H1 (cell line): ENCODE data around the gene ZDHHC24. TPM values are rescaled to one million over a fixed set of nuclear protein-coding genes. Genes with fewer than 3 reads are reported as not detected.

Experiments
- CTCF ChIA-PET: fragments of 300-600 bp; sonication (Branson Sonifier 250); formaldehyde crosslinking; loops from one replicate; lab custom pipeline; 2021; ENCODE audit not compliant: partially characterized antibody; lab: Charles Lee
- POLR2A ChIA-PET: fragments of 300-600 bp; sonication (Branson Sonifier 250); formaldehyde crosslinking; loops from one replicate; lab custom pipeline; 2021; ENCODE audit warnings: inconsistent platforms; ENCODE audit not compliant: partially characterized antibody; lab: Charles Lee
- DNase-seq, 2 experiments: peaks; one replicate each; pipeline versions ENCODE4 v3.0.0 to v3.0.0-alpha.2; 2010 to 2022; ENCODE audit warnings: low spot score in 2 of 2, low read depth in 1 of 2, mixed read lengths in 1 of 2
- FAIRE-seq: peaks from 2 replicates; lab custom pipeline; 2011; peaks lifted over from hg19 to GRCh38; lab: Jason Lieb, UNC
- H2AFZ ChIP-seq: 2 replicates; pipeline ENCODE4 v1.8.1; 2012; ENCODE audit warnings: low read length, inconsistent platforms
- H2AK5ac ChIP-seq: 2 replicates; pipeline ENCODE4 v1.6.1; 2013; ENCODE audit warnings: low read depth, low read length
- H2BK120ac ChIP-seq: replicated peaks from 2 replicates; pipeline ENCODE3; 2013; ENCODE audit warnings: low read depth, low read length, inconsistent platforms
- H2BK12ac ChIP-seq: 2 replicates; pipeline ENCODE4 v1.6.1; 2013; ENCODE audit warnings: low read depth, low read length
- H2BK15ac ChIP-seq: 2 replicates; pipeline ENCODE4 v1.6.1; 2013; ENCODE audit warnings: low read length
- H2BK20ac ChIP-seq: 2 replicates; pipeline ENCODE4 v1.6.1; 2013; ENCODE audit warnings: low read length
- H2BK5ac ChIP-seq: 2 replicates; pipeline ENCODE4 v1.6.1; 2013; ENCODE audit warnings: low read depth, low read length
- H3K14ac ChIP-seq: 2 replicates; pipeline ENCODE4 v1.6.1; 2013; ENCODE audit warnings: inconsistent platforms; ENCODE audit not compliant: insufficient read length
- H3K18ac ChIP-seq: 2 replicates; pipeline ENCODE4 v1.6.1; 2013; ENCODE audit warnings: low read length; ENCODE audit errors: extremely low read depth
- H3K23ac ChIP-seq: 2 replicates; pipeline ENCODE4 v1.6.1; 2013; ENCODE audit warnings: inconsistent platforms; ENCODE audit not compliant: insufficient read length
- H3K23me2 ChIP-seq: 2 replicates; pipeline ENCODE4 v1.6.1; 2013; ENCODE audit warnings: low read depth, low read length
- H3K27ac ChIP-seq: 2 replicates; pipeline ENCODE4 v1.6.1; 2011; ENCODE audit warnings: low read depth, low read length, inconsistent platforms
- H3K27me3 ChIP-seq, 4 experiments: replicated peaks in 1 of 4; 1 replicate in 1 of 4; 2 replicates in 3 of 4; pipeline versions ENCODE4 v1.6.1 to v1.8.1; 2011 to 2013; ENCODE audit warnings: low read length in 3 of 4, mild to moderate bottlenecking in 3 of 4, inconsistent platforms in 2 of 4, mixed read lengths in 2 of 4, moderate library complexity in 1 of 4; ENCODE audit not compliant: control insufficient read depth in 3 of 4, insufficient read depth in 3 of 4; ENCODE audit errors: extremely low read depth in 1 of 4
- H3K36me3 ChIP-seq, 4 experiments: 2 replicates each; pipeline versions ENCODE4 v1.6.1 to v1.8.1; 2011 to 2013; ENCODE audit warnings: mild to moderate bottlenecking in 4 of 4, low read length in 3 of 4, moderate library complexity in 2 of 4, control low read depth in 1 of 4, inconsistent platforms in 1 of 4; ENCODE audit not compliant: insufficient read depth in 4 of 4, control insufficient read depth in 2 of 4
- H3K4ac ChIP-seq: replicated peaks from 2 replicates; pipeline ENCODE3; 2013; ENCODE audit warnings: low read length, low read depth, mixed read lengths, inconsistent platforms; ENCODE audit not compliant: insufficient read length
- H3K4me1 ChIP-seq, 4 experiments: replicated peaks in 1 of 4; 1 replicate in 1 of 4; 2 replicates in 3 of 4; pipeline versions ENCODE4 v1.6.1 to v1.8.1; 2011 to 2013; ENCODE audit warnings: low read length in 3 of 4, inconsistent platforms in 2 of 4, mixed read lengths in 1 of 4; ENCODE audit not compliant: insufficient read depth in 4 of 4, control insufficient read depth in 3 of 4
- H3K4me2 ChIP-seq, 2 experiments: 2 replicates each; pipeline versions ENCODE4 v1.6.1 to v1.8.1; 2011 to 2013; ENCODE audit warnings: low read depth in 2 of 2, low read length in 2 of 2, control low read depth in 1 of 2, inconsistent platforms in 1 of 2, mild to moderate bottlenecking in 1 of 2; ENCODE audit not compliant: insufficient read depth in 1 of 2
- H3K4me3 ChIP-seq, 4 experiments: fragments of 200-600, 300-600 bp in 1 of 4; sonication (generic), shearing (Covaris generic), sonication (Bioruptor Twin) in 1 of 4; 2 replicates each; pipeline versions ENCODE4 v1.5.1 to v1.8.1; 2011 to 2016; ENCODE audit warnings: low read length in 4 of 4, low read depth in 3 of 4, control low read depth in 2 of 4, inconsistent platforms in 2 of 4, mild to moderate bottlenecking in 2 of 4, mixed read lengths in 1 of 4, moderate library complexity in 1 of 4; ENCODE audit not compliant: insufficient read depth in 2 of 4; ENCODE audit errors: extremely low read depth in 1 of 4
- H3K56ac ChIP-seq: replicated peaks from 2 replicates; pipeline ENCODE3; 2013; ENCODE audit warnings: low read depth, mild to moderate bottlenecking, mixed read lengths, low read length, inconsistent platforms; ENCODE audit not compliant: insufficient read length
- H3K79me1 ChIP-seq: 2 replicates; pipeline ENCODE4 v1.6.1; 2013; ENCODE audit warnings: low read depth, low read length, control low read depth
- H3K79me2 ChIP-seq, 2 experiments: 2 replicates each; pipeline versions ENCODE4 v1.6.1 to v1.8.1; 2012 to 2013; ENCODE audit warnings: low read length in 2 of 2, mild to moderate bottlenecking in 2 of 2, inconsistent platforms in 1 of 2; ENCODE audit not compliant: insufficient read depth in 2 of 2, control insufficient read depth in 1 of 2
- H3K9ac ChIP-seq, 4 experiments: replicated peaks in 1 of 4; 1 replicate in 1 of 4; 2 replicates in 3 of 4; pipeline versions ENCODE4 v1.6.1 to v1.8.1; 2011 to 2013; ENCODE audit warnings: low read depth in 3 of 4, low read length in 3 of 4, control low read depth in 2 of 4, mild to moderate bottlenecking in 2 of 4, moderate library complexity in 2 of 4, inconsistent platforms in 1 of 4; ENCODE audit errors: extremely low read depth in 1 of 4
- H3K9me3 ChIP-seq, 2 experiments: 2 replicates each; pipeline versions ENCODE4 v1.6.1 to v1.8.1; 2012 to 2013; ENCODE audit warnings: mild to moderate bottlenecking in 2 of 2, moderate library complexity in 2 of 2, control low read depth in 1 of 2, inconsistent platforms in 1 of 2, low read depth in 1 of 2, low read length in 1 of 2, mixed read lengths in 1 of 2; ENCODE audit not compliant: insufficient read depth in 2 of 2
- H4K20me1 ChIP-seq, 2 experiments: replicated peaks in 1 of 2; 2 replicates each; pipeline versions ENCODE3 to v1.8.1; 2011 to 2013; ENCODE audit warnings: inconsistent platforms in 2 of 2, low read length in 2 of 2, mild to moderate bottlenecking in 1 of 2; ENCODE audit not compliant: insufficient read depth in 2 of 2, control insufficient read depth in 1 of 2
- H4K5ac ChIP-seq: 2 replicates; pipeline ENCODE4 v1.6.1; 2013; ENCODE audit warnings: low read length, low read depth, mixed read lengths, inconsistent platforms; ENCODE audit not compliant: insufficient read length
- H4K8ac ChIP-seq: 2 replicates; pipeline ENCODE4 v1.8.0; 2013; ENCODE audit warnings: mild to moderate bottlenecking, moderate library complexity, low read length, inconsistent platforms; ENCODE audit not compliant: insufficient read depth; ENCODE audit errors: extremely low read depth
- H4K91ac ChIP-seq: replicated peaks from 2 replicates; pipeline ENCODE3; 2013; ENCODE audit warnings: low read length, mixed read lengths, inconsistent platforms; ENCODE audit not compliant: insufficient read length
- ASH2L ChIP-seq: fragments of 200-600, 300-600 bp; sonication (generic); IDR thresholded peaks from one replicate; pipeline ENCODE4 v1.7.1; 2017; ENCODE audit warnings: low read length
- ATF3 ChIP-seq: IDR thresholded peaks from 2 replicates; pipeline ENCODE4 v1.6.1; 2011; ENCODE audit warnings: low read depth, mild to moderate bottlenecking, low read length; ENCODE audit not compliant: insufficient read depth
- CTCF ChIP-seq, 3 experiments: IDR thresholded peaks; 1 replicate in 2 of 3; 2 replicates in 1 of 3; pipeline versions ENCODE4 v1.5.1 to v1.6.1; 2011; ENCODE audit warnings: low read length in 3 of 3, mild to moderate bottlenecking in 3 of 3, inconsistent platforms in 2 of 3, low read depth in 1 of 3, moderate library complexity in 1 of 3; ENCODE audit not compliant: insufficient read depth in 1 of 3; ENCODE audit errors: control extremely low read depth in 1 of 3
- EP300 ChIP-seq, 2 experiments: IDR thresholded peaks; 1 replicate in 1 of 2; 2 replicates in 1 of 2; pipeline ENCODE4 v1.6.1; 2011 to 2012; ENCODE audit warnings: low read depth in 2 of 2, low read length in 2 of 2, mild to moderate bottlenecking in 2 of 2, borderline replicate concordance in 1 of 2, inconsistent platforms in 1 of 2, moderate library complexity in 1 of 2
- JUND ChIP-seq: IDR thresholded peaks from 2 replicates; pipeline ENCODE4 v1.6.1; 2011; ENCODE audit warnings: mild to moderate bottlenecking, improper control_type of control experiment, low read length
- KDM4A ChIP-seq: IDR thresholded peaks from one replicate; pipeline ENCODE4 v1.7.1; 2012; ENCODE audit warnings: low read depth, mild to moderate bottlenecking, moderate library complexity, low read length, inconsistent platforms; ENCODE audit not compliant: severe bottlenecking
- POU5F1 ChIP-seq: IDR thresholded peaks from 2 replicates; pipeline ENCODE4 v1.6.1; 2011; ENCODE audit warnings: low read depth, mild to moderate bottlenecking, low read length, moderate library complexity
- SP4 ChIP-seq: IDR thresholded peaks from 2 replicates; pipeline ENCODE4 v1.6.1; 2012; ENCODE audit warnings: low read length, inconsistent platforms
- WGBS, 2 experiments: shearing (Covaris generic) in 1 of 2; methylation state at CpG; one replicate each; pipeline versions ENCODE4 v1.1.6 to v1.1.7; 2013 to 2015; ENCODE audit warnings: low lambda C conversion rate in 2 of 2, mixed read lengths in 2 of 2, inconsistent platforms in 1 of 2, low coverage in 1 of 2, missing lambda C conversion rate in 1 of 2; ENCODE audit not compliant: insufficient replicate concordance in 2 of 2, insufficient coverage in 1 of 2, insufficient read length in 1 of 2; ENCODE audit errors: extremely low coverage in 1 of 2, missing lambda C conversion rate in 1 of 2; 5-methylcytosine and 5-hydroxymethylcytosine counted together
- polyA plus RNA-seq, 7 experiments: library from polyadenylated mRNA; depleted of rRNA in 3 of 7; stranded (reverse) in 5 of 7; unstranded in 2 of 7; fragments of >200 nt in 5 of 7; fragments of 200-250 nt in 2 of 7; gene quantifications; 1 replicate in 5 of 7; 2 replicates in 1 of 7; 4 replicates in 1 of 7; pipeline versions ENCODE4 v1.2.1 to v1.2.3, GENCODE V29; 2011 to 2013; ENCODE audit warnings: missing spikeins in 2 of 7, mixed read lengths in 2 of 7
- total RNA-seq: library from RNA; stranded (reverse); fragmentation: NEBNext Ultra II Directional; extraction: Animal tissue kit (Norgen Biotek cat#: 25700); gene quantifications from 2 replicates; pipeline ENCODE4 v1.2.1, GENCODE V29; 2021

The ZDHHC24 gene
- total and polyA plus RNA-seq, 2 of the 8 experiments (the other 6 are each of a cell fraction or from before 2014, with no cell fraction given) = 8.4 to 9.7 TPM

- no peak overlapping the region for H2BK5ac ChIP-seq
- no peaks in the 10 kb centered on the region for H4K20me1 ChIP-seq
- H4K91ac ChIP-seq = no peak overlapping the region
- H2BK15ac ChIP-seq = 0 out of 2 replicates have a peak overlapping the region, but pooled peaks have one; percentile 61
- no peak for DNase-seq
- ChIA-PET CTCF (interaction anchor here (0.6 to 1.3 kb wide), 6 partner anchors 12 to 112 kb away, joined by 3 read pairs; partner anchors contain the start of genes CCDC87 and CCS), POLR2A (interaction anchor here (0.5 to 4.8 kb wide), 9 partner anchors 7 to 249 kb away, joined by 3 to 23 read pairs (median 4); partner anchors contain the start of genes ACTN3 and ZDHHC24)
- no peak overlapping the region for H2BK120ac ChIP-seq
- H3K9ac ChIP-seq = no peak overlapping the region
- no peak overlapping the region for H3K4me2 ChIP-seq
- H3K27ac ChIP-seq = no peak overlapping the region
- H3K4me3 ChIP-seq = no peak overlapping the region
- peaks cover 0 to 2% (median 0%) of the 10 kb centered on the region in 4 experiments; a peak in 1 of 7 replicates for H3K4me1 ChIP-seq
- no peak overlapping the region; the same call in 1 of the 2 replicates for H4K8ac ChIP-seq
- H2BK20ac ChIP-seq = no peak overlapping the region
- no peak overlapping the region; the same call in 1 of the 2 replicates for H3K18ac ChIP-seq
- FAIRE-seq = no peak
- peaks cover 0 to 3% (median 1%) of the 10 kb centered on the region in 4 experiments; a peak in 3 of 8 replicates for H3K36me3 ChIP-seq
- no peaks in the 10 kb centered on the region for H3K9me3 ChIP-seq
- H3K79me2 ChIP-seq = no peaks in the 10 kb centered on the region
- WGBS, 2 experiments = 92% methylated on average over 10 of the region's 10 CpGs; no CpG with 5 or more reads in 1 of the 2 experiments
- H3K23me2 ChIP-seq = no peaks in the 10 kb centered on the region
- H3K79me1 ChIP-seq = peaks cover 2% of the 10 kb centered on the region; the same call in 1 of the 2 replicates
- no peak overlapping the region for H3K4ac ChIP-seq
- no peak overlapping the region for H3K56ac ChIP-seq
- 0 out of 2 replicates have a peak overlapping the region, but pooled peaks have one; percentile 39 for H2BK12ac ChIP-seq
- no peak overlapping the region for H3K14ac ChIP-seq
- no peak overlapping the region for H2AFZ ChIP-seq
- no peaks in the 10 kb centered on the region for H3K27me3 ChIP-seq
- H2AK5ac ChIP-seq = no peak overlapping the region
- no peak overlapping the region for H4K5ac ChIP-seq
- no peak overlapping the region for H3K23ac ChIP-seq
- TF ChIP-seq POU5F1 (no peak), SP4 (no peak), ATF3 (no peak), ASH2L (no peak), KDM4A (no peak), JUND (no peak), EP300 (IDR thresholded peaks at IDR 0.05; ENCODE audit: borderline replicate concordance in 1 of 2, low read depth in 2 of 2, low read length in 2 of 2) (no peak), CTCF (IDR thresholded peaks at IDR 0.05; ENCODE audit: control extremely low read depth in 1 of 3, insufficient read depth in 1 of 3, low read depth in 1 of 3, low read length in 3 of 3) (no peak)
These were observed 14.7 kb downstream of the ZDHHC24 start for GRCh38 chr11:66530927-66531709.
